Measurements from ENCODE around the gene FILIP1.

Gene FILIP1

GRCh38 chr6:75492386-75493153, 1.0 kb downstream of the FILIP1 start:
- no peak for DNase-seq (ENCODE audit: low spot score)

- no peak for DNase-seq (ENCODE audit: low spot score)
Measured at GRCh38 chr6:75491291-75491690, 2.3 kb downstream of the FILIP1 start.

- DNase-seq (ENCODE audit: low spot score): no peak
Measured at GRCh38 chr6:75490706-75491105, 2.9 kb downstream of the FILIP1 start.

- DNase-seq (ENCODE audit: low spot score): no peak
Measured at GRCh38 chr6:75489025-75489424, 4.6 kb downstream of the FILIP1 start.

GRCh38 chr6:75488033-75488432, 5.6 kb downstream of the FILIP1 start:
- DNase-seq (ENCODE audit: low spot score): no peak

GRCh38 chr6:75486850-75487518, 6.6 kb downstream of the FILIP1 start:
- DNase-seq (ENCODE audit: low spot score): no peak

GRCh38 chr6:75484535-75484934, 9.1 kb downstream of the FILIP1 start:
- DNase-seq (ENCODE audit: low spot score): no peak

- DNase-seq (ENCODE audit: low spot score): no peak
Measured at GRCh38 chr6:75483136-75483952, 10.3 kb downstream of the FILIP1 start.

GRCh38 chr6:75481936-75482593, 11.5 kb downstream of the FILIP1 start:
- DNase-seq (ENCODE audit: low spot score): no peak

GRCh38 chr6:75481394-75481793, 12.2 kb downstream of the FILIP1 start:
- DNase-seq (ENCODE audit: low spot score): no peak

- DNase-seq (ENCODE audit: low spot score): no peak
Measured at GRCh38 chr6:75480425-75480824, 13.2 kb downstream of the FILIP1 start.

GRCh38 chr6:75479712-75480111, 13.9 kb downstream of the FILIP1 start:
- no peak for DNase-seq (ENCODE audit: low spot score)

- DNase-seq (ENCODE audit: low spot score): no peak
Measured at GRCh38 chr6:75478929-75479328, 14.7 kb downstream of the FILIP1 start.

- DNase-seq (ENCODE audit: low spot score): no peak
Measured at GRCh38 chr6:75472885-75473284, 20.7 kb downstream of the FILIP1 start.

- no peak for DNase-seq (ENCODE audit: low spot score)
Measured at GRCh38 chr6:75467966-75468365, 25.6 kb downstream of the FILIP1 start.

GRCh38 chr6:75467284-75467683, 26.3 kb downstream of the FILIP1 start:
- no peak for DNase-seq (ENCODE audit: low spot score)

GRCh38 chr6:75466636-75467035, 27.0 kb downstream of the FILIP1 start:
- DNase-seq (ENCODE audit: low spot score): no peak

- no peak for DNase-seq (ENCODE audit: low spot score)
Measured at GRCh38 chr6:75463908-75464307, 29.7 kb downstream of the FILIP1 start.

GRCh38 chr6:75463061-75463460, 30.5 kb downstream of the FILIP1 start:
- no peak for DNase-seq (ENCODE audit: low spot score)

GRCh38 chr6:75460681-75461080, 32.9 kb downstream of the FILIP1 start:
- DNase-seq (ENCODE audit: low spot score): no peak

GRCh38 chr6:75458895-75459294, 34.7 kb downstream of the FILIP1 start:
- no peak for DNase-seq (ENCODE audit: low spot score)

- DNase-seq (ENCODE audit: low spot score): no peak
Measured at GRCh38 chr6:75450903-75451302, 42.7 kb downstream of the FILIP1 start.
